ENCODE measurements around the gene YJU2.
"Not testable (repeated sequence)": the region's sequence is repeated elsewhere in the genome, so short reads cannot be mapped to it uniquely, and the experiment has no call there.

YJU2 gene

GRCh38 chr19:4229179-4229931 lies 17.5 kb upstream of the YJU2 start, which contains the start of gene EBI3:
Gene EBI3, plus strand, starts transcription at chr19:4229523. Its CDS starts 28 bp downstream, at chr19:4229551.
- peak; percentile 41 to 45 for DNase-seq

- DNase-seq, result not testable (repeated sequence)
Observed at GRCh38 chr19:4230237-4230636, 16.6 kb upstream of the YJU2 start.

GRCh38 chr19:4231521-4231920 lies 15.4 kb upstream of the YJU2 start:
- DNase-seq, result not testable (repeated sequence)

- DNase-seq, result not testable (repeated sequence)
Observed at GRCh38 chr19:4232139-4232538, 14.7 kb upstream of the YJU2 start.

- DNase-seq, result no peak
Observed at GRCh38 chr19:4232614-4233281, 14.1 kb upstream of the YJU2 start.

- peak; percentile 79 to 84 for DNase-seq
Observed at GRCh38 chr19:4233282-4233853, 13.5 kb upstream of the YJU2 start.

GRCh38 chr19:4234142-4234861 lies 12.6 kb upstream of the YJU2 start:
- no peak for DNase-seq

GRCh38 chr19:4234862-4235201 lies 12.0 kb upstream of the YJU2 start:
- no peak for DNase-seq

GRCh38 chr19:4237510-4237909 lies 9.4 kb upstream of the YJU2 start:
- DNase-seq, result not testable (repeated sequence)

GRCh38 chr19:4238831-4239230 lies 8.0 kb upstream of the YJU2 start:
- DNase-seq, result no peak

GRCh38 chr19:4241824-4242430 lies 5.0 kb upstream of the YJU2 start:
- DNase-seq, result no peak

- DNase-seq, result not testable (repeated sequence)
Observed at GRCh38 chr19:4245938-4246337, 942 bp upstream of the YJU2 start.

GRCh38 chr19:4256563-4256962 lies 9.7 kb downstream of the YJU2 start:
- DNase-seq, result no peak

GRCh38 chr19:4257025-4257424 lies 10.1 kb downstream of the YJU2 start:
- no peak for DNase-seq

- DNase-seq, result no peak
Observed at GRCh38 chr19:4258181-4258580, 11.3 kb downstream of the YJU2 start.

GRCh38 chr19:4260613-4261191 lies 13.8 kb downstream of the YJU2 start:
- DNase-seq, result no peak

GRCh38 chr19:4264812-4265211 lies 17.9 kb downstream of the YJU2 start:
- no peak for DNase-seq

- DNase-seq, result no peak
Observed at GRCh38 chr19:4266253-4267000, 19.5 kb downstream of the YJU2 start.

- peak; percentile 60 to 70 for DNase-seq
Observed at GRCh38 chr19:4267101-4267900, 20.4 kb downstream of the YJU2 start.

GRCh38 chr19:4267901-4268815 lies 21.3 kb downstream of the YJU2 start:
- DNase-seq, result no peak

All from stimulated activated CD4-positive, alpha-beta T cell treated with anti-CD3 and anti-CD28 coated beads, Interleukin-2, amount 100 ng/mL, for 48 hours (primary cell).